ENCODE measurements around the gene PRODH.
"Not testable (repeated sequence)": the region's sequence is repeated elsewhere in the genome, so short reads cannot be mapped to it uniquely, and the experiment has no call there.

Gene PRODH

GRCh38 chr22:18954990-18955571 lies 19.0 kb upstream of the PRODH start:
- FAIRE-seq = no peak
- DNase-seq (ENCODE audit: low spot score) = no peak

DNA sequence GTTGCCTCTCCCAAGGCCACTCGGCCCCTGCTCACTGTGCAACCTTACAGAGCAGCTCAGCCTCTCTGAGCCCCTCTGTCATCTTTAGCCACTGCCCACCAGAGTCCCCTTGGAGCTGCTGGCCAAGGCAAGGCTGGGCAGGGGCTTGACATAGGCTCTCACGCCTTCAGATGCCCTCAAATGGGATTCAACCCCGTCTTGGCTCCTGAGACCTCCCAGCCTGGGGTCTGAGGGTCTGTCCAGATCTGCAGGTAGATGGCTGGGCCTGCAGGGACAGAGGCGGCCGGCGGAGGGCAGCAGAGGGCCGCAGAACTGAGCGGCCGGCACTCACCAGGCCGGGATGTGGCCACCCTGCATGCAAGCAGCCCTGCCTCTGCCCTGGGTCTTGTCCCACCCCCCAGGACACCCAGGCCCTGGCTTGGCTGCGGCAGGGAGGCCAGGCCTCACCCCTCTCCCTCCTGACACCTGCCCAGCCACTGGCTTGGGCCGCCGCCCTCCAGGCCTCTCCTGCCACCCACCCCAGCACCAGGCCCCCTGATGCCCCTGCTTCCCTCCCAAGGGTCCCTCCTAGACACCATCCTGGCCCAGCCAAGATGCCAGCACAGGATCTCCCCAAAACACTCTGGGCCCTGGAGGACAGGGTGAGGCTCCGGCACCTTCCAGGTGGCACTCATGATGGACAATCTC lies 18.4 kb upstream of the PRODH start:
- peak; percentile 58 for DNase-seq (ENCODE audit: low spot score)
- peak; percentile 97 for FAIRE-seq

DNA sequence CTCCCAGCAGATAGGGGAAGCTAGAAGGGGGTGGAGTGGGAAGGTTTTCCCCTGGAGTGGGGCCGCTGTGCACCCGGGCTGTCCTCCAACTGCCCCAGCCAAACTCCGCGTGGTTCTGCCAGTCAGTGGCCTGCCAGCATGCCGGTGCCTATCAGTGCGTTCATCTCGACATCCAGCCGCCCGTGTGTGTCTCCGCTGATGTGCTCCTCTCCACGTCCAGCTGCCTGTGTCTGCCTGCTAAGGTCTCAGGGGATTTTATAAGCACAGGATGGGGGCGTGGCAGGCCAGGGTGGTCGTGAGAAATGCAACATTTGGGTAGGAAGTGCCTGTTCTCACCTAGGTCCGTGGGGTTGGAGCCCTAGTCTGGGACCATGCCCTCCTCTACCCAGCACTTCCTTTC lies 17.0 kb upstream of the PRODH start:
- FAIRE-seq = peak; percentile 77
- DNase-seq (ENCODE audit: low spot score) = not testable (repeated sequence)

DNA sequence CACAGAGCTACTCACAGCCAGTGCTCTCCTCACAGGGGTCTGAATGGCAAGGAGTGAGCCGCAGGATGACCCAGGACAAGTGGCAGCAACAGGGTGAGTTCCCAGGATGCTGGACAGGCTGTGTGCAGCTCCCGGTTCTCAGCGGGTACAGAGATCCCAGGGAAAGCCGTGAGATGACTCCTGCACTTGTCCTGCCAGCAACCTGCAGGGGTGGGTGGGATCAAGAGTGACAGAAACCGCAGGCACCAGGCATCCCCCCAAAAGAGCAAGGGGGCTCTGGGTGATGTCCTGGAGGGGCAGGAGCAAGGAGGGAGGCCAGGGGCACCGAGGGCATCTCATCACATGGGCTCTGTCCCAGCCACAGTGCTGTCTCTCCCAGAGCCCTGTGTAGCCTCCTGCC lies 15.9 kb upstream of the PRODH start:
- FAIRE-seq (no peak), DNase-seq (ENCODE audit: low spot score) (no peak)

DNA sequence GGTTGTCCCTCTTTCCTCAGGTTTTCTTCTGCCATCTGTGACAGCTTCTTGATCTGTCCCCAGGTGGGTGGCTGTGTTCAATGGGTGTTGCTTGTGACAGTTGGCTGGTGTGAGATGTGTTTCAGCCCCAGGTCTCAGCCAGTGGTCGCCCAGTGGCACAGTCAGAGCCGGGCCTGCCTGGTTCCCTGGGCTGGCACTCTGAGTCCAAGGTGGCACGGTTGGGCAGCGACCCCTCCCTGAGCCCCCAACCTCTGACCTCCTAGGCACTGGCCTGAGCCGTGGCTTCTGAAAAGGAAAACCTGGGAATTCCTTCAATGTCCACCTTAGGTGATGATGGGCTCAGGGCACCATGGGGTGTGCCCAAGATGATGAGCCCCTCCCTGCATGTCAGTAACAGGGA lies 14.0 kb upstream of the PRODH start:
- FAIRE-seq (no peak), DNase-seq (ENCODE audit: low spot score) (no peak)

- no peak for FAIRE-seq
- no peak for DNase-seq (ENCODE audit: low spot score)
Measured at GRCh38 chr22:18947905-18948304, 11.8 kb upstream of the PRODH start.

DNA sequence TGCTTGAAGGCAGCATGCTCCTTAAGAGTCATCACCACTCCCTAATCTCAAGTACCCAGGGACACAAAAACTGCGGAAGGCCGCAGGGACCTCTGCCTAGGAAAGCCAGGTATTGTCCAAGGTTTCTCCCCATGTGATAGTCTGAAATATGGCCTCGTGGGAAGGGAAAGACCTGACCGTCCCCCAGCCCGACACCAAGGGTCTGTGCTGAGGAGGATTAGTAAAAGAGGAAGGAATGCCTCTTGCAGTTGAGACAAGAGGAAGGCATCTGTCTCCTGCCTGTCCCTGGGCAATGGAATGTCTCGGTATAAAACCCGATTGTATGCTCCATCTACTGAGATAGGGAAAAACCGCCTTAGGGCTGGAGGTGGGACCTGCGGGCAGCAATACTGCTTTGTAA lies 11.0 kb upstream of the PRODH start:
- not testable (repeated sequence) for DNase-seq (ENCODE audit: low spot score)

DNA sequence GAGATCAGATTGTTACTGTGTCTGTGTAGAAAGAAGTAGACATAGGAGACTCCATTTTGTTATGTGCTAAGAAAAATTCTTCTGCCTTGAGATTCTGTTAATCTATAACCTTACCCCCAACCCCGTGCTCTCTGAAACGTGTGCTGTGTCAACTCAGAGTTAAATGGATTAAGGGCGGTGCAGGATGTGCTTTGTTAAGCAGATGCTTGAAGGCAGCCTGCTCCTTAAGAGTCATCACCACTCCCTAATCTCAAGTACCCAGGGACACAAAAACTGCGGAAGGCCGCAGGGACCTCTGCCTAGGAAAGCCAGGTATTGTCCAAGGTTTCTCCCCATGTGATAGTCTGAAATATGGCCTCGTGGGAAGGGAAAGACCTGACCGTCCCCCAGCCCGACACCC lies 2.6 kb upstream of the PRODH start:
- FAIRE-seq = not testable (repeated sequence)

More for the DNA sequence above, 11.0 kb upstream of the PRODH start:
- not testable (repeated sequence) for FAIRE-seq

GRCh38 chr22:18934688-18935087 lies 1.4 kb downstream of the PRODH start:
- FAIRE-seq; DNase-seq (ENCODE audit: low spot score): not testable (repeated sequence)

More for the DNA sequence above, 2.6 kb upstream of the PRODH start:
- not testable (repeated sequence) for DNase-seq (ENCODE audit: low spot score)

DNA sequence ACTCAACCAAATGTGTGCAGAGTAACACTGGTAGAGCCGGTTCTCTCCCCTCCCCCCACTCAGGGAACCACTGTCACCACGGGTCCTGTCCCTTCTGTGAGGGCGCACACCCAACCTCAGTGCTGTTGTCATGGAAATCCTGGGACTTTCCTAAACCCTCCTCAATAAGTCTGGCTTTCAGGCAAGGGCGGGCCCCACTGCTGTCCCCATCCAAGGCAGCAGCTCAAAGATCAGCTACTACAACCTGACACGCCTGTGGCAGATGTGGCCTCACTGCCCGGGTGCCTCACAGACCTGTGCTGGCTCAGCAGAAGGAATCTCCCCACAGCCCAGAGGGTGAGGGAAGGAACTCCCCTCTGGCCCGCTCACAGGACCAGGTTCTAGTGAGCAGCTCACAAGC lies 2.2 kb downstream of the PRODH start:
- FAIRE-seq (no peak), DNase-seq (ENCODE audit: low spot score) (no peak)

DNA sequence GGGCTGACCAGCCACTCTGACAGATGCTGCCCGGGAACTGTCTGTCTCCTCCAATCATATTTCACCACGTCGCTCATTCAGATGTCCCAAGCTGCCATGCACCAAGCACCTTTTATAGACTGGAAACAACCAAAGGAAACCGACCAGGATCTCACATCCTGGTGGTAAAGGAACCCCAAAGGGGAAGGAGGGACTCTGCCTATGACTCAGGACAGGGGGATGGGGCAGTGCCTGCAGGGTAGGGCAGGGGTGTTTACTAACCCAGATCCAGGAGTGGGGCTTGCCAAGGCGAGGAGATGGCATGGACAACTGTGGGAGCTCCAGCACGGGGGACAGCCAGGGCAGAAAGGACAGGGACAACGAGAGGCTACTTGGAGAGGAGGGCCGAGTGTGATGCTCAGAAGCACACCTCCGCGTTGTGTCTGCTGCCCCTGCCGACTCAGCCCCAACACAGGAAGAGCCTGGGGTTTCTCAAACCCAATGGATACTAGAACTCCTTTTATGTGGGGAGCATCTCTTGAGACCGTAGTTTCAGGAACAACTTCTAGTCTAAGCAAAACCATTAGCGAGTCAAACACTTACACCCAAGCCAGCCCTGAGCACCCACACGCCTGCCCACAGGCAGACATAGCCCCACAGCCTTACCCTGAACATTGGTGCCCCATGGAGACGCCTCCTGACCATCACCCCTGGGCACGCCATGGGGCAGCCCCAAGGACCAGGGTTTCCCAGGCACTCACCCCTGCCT lies 4.0 kb downstream of the PRODH start:
- FAIRE-seq = no peak
- DNase-seq (ENCODE audit: low spot score) = no peak

GRCh38 chr22:18929459-18929858 lies 6.6 kb downstream of the PRODH start:
- no peak for FAIRE-seq
- DNase-seq (ENCODE audit: low spot score) = no peak

GRCh38 chr22:18927573-18927972 lies 8.5 kb downstream of the PRODH start:
- FAIRE-seq (no peak), DNase-seq (ENCODE audit: low spot score) (no peak)

DNA sequence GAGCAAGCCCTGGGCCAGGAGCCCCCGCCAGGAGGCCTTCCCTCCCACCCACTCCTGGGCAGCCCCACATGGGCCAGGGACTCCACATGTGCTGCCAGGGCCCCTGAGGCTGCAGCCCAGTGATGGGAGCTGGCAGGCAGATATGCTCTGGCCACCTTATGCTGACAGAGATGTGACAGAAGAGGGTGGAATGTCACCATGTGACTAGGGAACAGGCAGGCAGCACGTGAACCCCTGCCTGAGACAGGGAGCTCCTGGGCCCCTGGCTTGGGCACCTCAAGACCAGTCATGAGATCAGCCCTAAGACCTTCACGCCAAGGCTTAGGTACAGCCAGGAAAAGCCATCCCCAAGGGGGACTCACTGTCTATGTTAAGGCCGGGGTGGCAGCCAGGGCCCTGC lies 9.1 kb downstream of the PRODH start:
- FAIRE-seq = no peak
- DNase-seq (ENCODE audit: low spot score) = no peak

- DNase-seq (ENCODE audit: low spot score) = no peak
- FAIRE-seq = no peak
Measured at GRCh38 chr22:18925368-18926064, 10.6 kb downstream of the PRODH start.

DNA sequence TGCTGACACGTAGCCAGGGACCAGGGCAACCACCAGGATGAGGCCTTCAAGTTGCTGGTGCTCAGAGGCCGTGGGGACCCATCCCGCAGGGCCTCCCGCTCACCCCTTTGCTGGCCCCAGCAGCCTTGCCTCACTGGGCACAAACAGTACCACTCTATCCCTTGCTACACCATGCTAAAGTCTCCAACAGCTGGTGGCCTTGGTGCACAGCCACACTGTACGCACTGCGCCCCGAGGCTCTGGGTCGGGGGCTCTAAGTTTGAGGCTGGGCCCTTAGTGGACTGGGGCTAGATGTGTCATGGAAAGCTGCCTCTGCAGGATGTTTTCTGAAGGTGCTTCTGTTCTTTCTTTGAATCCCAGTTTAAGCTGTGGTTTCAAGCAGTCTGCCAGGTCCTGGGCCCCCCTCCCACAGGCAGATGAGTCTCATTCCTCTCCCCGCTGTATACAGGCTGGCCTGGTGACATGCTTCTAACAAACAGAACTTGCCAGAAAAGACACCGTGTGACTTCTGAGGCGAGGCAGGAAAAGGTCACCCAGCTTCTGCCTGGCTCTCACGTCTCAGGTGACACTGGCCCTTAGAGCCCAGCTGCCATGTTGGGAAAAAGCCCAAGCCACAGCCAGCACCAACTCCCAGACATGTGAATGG lies 15.7 kb downstream of the PRODH start:
- FAIRE-seq; DNase-seq (ENCODE audit: low spot score): not testable (repeated sequence)

GRCh38 chr22:18917818-18918217 lies 18.3 kb downstream of the PRODH start:
- DNase-seq (ENCODE audit: low spot score); FAIRE-seq: not testable (repeated sequence)

DNA sequence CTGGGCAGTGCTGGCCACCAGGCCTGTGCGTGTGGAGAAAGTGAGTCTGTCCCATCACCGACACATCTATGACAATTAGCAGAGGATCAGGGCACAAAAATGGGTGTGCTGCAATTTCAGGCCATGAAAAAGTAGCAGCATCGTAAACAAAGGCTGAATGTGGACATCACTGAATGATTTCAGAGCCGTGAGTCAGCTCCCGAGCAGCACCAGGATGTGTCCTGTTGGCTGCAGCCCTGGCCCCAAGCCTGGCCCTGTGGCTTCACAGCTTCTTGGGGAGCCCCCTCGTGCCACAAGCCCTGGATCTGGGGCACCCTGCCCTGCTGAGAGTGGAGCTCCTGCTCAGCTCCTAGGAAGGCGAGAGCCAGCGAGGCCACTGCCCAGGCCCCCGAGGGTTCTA lies 20.5 kb downstream of the PRODH start:
- not testable (repeated sequence) for DNase-seq (ENCODE audit: low spot score)
- peak; percentile 86 for FAIRE-seq

DNA sequence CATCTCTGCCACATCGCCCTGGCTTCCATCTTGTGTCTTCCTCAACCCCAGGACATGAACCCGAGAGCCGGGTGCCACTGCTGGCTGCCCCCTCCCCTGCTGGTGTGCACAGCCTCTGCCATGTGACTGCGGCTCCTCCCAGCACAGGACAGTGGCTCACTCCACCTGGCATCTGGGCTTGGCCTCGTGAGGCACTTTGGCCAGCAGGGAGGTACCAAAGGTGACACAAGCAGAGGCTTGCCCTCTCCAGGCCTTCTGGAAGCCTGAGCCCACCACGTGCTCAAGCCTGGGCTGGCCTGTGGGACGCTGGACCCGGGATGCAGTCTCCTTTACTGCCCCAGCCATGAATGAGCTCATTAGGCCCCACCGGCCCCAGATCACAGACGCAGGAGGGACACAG lies 21.5 kb downstream of the PRODH start:
- not testable (repeated sequence) for DNase-seq (ENCODE audit: low spot score)
- peak; percentile 5 for FAIRE-seq

GRCh38 chr22:18912264-18912946 lies 23.7 kb downstream of the PRODH start:
- DNase-seq (ENCODE audit: low spot score); FAIRE-seq: not testable (repeated sequence)

- not testable (repeated sequence) for DNase-seq (ENCODE audit: low spot score); FAIRE-seq
Measured at GRCh38 chr22:18911535-18911934, 24.6 kb downstream of the PRODH start.

Measured in urothelium cell line (cell line).